DMS 273 treated with DMSO at 0.1 percent for 48 hours (cell line): ENCODE measurements around the gene PET100.

Source experiments
- DNase-seq: peaks from one replicate; lab custom pipeline; 2025; lab: John Stamatoyannopoulos, UW

PET100 gene

GRCh38 chr19:7612282-7613274, 17.0 kb upstream of the PET100 start:
- DNase-seq, result no peak

DNA sequence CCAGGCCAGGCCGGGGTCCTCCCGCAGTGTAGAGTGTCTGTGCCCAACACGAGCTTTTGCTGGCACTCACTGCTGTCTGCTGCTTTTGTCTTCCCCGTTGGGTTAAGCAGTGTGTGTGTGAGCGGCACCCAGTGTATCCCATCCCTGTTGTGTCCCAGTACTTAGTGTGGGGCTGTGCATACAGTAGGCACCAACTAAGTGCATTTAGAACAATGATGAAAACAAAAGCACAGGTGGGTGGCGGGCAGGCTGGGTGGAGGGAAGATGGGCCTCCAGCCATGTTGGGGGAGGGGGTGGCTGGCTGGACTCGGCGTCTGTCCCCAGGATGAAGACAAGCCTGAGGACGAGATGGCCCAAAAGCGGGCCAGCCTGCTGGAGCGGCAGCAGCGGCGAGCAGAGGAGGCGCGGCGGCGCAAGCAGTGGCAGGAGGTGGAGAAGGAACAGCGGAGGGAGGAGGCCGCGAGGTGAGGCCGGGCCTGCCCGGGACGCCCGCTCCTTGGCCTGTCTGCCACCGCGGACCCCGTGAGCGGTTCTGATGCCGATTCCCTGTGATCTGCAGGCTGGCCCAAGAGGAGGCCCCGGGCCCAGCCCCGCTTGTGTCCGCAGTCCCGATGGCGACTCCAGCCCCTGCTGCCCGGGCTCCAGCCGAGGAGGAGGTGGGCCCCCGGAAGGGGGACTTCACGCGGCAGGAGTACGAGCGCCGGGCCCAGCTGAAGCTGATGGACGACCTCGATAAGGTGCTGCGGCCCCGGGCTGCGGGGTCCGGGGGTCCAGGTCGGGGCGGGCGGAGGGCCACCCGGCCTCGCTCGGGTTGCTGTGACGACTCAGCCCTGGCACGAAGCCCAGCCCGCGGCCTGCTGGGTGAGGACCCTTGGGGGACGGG, 14.5 kb upstream of the PET100 start:
- DNase-seq, result no peak

DNA sequence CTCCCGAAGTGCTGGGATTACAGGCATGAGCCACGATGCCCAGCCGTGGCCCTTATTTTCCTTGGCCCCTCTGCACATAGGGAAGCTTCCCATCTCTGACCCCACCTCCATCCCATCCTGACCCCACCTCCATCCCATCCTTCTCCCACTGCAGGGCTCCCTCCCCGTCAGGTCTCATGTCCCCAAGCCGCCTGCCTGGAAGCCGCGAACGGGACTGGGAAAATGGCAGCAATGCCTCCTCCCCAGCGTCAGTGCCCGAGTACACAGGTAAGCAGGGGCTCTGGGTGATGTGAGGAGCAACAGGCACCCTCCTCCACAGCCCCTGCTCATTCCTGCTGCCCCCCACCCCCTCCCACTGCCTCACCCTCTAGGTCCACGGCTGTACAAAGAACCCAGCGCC, 12.4 kb upstream of the PET100 start:
- DNase-seq, result no peak

DNA sequence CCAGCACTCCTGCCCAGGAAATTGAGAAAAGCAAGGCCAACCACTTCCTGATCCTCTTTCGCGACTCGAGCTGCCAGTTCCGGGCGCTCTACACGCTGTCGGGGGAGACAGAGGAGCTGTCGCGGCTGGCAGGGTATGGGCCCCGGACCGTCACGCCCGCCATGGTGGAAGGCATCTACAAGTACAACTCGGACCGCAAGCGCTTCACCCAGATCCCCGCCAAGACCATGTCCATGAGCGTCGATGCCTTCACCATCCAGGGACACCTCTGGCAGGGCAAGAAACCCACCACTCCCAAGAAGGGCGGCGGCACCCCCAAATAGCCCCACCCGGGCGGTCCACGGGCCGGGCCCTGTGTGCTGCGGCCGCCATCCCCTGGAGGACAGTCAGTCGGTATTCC, 11.9 kb upstream of the PET100 start:
- DNase-seq, result no peak

DNA sequence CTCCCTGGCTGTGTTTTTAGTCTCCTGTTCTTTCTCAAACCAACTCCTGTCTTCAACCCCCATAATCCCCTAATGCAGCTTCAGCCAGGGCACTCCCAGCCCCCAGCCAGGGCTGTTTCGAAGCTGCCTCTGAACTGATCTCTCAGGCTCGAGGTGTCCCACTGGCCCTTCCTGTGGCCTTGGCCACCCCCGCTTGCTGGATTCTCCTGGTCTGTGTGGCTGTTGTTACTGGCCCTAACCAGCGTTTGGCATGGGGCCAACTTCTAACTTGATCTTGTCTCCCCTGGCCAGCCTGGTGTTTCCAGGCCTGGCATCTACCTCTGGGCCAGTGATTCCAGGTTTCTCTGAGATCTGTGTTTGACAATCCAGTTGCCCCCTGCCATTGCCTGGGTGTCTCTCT, 11.2 kb upstream of the PET100 start:
- no peak for DNase-seq

DNA sequence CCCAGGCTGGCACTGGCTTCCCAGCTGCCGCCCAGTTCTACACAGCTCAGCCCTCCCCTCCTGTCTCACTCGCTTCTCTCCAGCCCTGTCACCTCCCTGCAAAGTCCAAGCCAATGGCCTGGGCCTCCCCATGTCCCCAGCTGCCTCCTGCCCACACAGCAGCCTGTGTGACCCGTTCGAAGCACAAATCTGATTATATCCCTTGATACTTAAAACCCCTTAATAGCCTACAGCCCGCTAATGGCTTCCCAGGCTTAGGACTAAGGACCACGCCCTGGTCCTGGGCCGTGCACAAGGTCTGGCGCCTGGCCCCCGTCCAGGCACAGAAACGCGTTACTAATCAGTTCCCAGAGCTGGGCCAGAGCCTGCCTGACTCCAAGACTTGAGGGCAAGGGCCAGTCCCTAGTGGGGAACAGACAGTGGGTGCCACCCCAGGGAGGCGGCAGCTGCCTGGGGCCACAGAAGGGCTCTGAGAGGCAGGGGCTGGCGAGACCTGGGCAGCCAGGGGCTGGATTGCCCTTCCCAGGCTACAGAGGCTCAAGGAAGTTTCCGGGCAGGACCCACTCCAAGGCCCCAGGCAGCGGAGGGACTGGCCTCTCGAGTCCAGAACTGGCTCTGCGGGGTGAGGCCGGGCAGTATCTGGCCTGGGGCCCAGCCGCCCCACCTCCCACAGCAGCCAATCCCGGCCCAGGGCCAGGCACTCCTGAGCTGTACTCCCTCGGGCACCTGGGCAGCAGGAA, 10.7 kb upstream of the PET100 start:
- DNase-seq, result no peak

- no peak for DNase-seq
These were observed 9.7 kb upstream of the PET100 start for GRCh38 chr19:7619671-7620441.

DNA sequence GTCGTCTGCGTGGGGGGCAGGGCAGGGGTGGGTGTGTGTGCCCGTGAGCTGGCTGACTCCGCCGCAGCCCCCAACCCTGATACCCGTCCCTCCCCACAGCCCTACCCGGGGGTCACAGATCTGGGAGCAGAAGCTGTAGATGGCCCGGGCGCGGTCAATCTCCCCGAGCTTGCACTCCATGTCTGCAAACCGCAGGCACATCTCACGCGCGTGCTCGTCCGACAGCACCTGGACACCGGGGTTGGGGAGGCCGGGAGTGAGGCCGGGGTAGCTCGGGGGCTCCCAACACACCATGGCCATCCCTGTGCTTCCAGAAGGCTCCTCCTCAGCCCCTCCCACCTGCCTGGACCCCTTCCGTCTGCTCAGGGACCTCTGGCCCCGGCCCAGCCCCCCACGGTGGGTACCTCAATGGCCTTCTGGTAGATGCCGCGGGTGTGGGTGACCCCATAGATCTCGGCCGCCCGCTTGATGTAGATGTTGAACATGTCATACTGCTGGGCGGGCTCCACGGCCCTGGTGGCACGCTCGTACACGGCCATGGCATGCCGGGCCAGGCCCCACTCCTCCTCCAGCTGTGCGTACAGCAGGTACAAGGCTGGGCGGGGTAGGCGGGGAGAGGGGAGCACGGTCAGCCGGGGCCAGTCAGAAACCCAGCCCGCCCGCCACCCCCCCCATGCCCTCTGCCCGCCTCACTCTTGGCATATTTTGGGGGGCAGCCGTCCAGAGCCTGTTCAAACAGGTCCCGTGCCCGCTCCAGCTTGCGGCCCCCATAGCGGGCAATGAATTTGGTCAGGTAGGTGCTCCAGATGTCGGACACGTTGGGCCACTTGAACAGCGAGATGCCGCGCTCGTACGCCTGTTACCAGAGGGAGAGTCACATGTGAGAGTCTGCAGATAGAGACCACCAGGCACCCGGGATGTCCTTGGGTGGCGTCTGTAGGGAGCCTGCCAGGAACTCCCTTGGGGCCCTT, 8.9 kb upstream of the PET100 start:
- DNase-seq, result no peak

DNA sequence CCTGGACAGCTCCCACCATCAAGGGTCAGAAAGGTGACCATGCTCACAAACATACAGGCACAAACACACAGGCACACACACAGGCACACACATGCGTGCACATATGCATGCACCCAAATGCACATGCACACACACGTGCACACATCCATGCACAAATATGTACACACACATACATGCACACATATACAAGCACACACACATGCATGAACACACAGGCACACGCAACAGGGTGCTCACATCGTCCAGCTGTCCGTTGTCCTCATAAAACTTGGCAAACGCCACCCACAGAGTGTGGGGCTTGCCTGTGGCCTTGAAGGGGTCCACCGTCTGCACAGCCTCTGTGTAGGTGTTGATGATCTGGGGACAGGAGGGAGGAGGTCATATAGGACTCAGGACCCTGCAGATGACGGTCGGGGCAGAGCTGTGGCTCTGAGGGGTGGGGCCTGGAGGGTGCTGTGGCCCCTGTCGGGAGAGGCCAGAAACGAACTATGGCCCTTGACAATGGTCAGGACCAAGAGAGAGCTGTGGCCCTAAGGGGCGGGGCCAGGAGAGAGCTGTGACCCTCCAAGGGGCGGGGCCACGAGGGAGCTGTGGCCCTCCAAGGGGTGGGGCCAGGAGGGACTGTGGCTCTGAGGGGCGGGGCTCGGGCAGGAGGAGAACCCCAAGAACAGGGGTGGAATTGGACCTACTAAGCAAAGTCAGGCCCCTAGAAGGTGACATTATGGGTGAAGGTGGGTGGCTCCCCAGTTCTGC, 6.5 kb upstream of the PET100 start:
- no peak for DNase-seq

DNA sequence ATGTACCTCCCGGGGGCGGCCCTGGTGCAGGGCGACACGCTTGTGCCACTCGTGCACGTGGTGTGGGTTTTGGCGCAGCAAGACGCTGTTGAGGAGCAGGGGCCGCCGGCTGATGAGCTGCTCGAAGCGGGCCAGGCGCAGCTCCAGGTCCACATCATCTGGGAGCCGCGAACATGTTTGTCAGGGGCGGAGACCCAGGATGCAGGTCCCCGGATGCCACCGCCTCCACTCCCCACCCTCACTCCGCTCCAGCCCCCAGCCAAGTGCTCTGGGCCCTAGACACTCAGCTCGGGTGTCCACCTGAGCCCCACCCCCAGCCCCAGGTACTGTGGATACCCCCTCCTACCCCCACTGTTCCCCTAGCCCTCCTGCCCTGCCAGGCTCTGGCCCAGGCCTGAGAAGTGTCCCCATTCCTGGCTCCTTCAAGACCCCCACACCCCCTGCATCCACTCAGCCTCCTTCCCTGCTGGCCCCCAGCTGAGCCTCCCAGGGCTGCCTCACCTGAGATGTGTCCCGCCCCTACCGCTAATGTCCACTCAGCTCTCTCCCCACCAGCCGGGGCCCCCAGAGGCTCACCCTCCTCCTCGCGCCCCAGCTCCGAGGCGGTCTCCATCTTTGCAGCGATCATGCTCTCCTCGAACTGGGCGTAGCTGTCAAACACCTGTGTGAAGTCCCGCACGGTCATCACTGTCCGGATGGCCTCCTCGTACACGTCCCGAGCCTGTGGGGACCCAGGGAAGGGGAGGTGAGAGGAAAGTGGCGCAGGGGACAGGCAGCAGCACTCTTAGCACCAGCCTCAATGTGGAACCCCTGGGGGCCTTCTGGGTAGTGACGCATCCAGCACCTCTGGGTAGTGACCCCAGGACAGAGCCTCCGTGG, 5.6 kb upstream of the PET100 start:
- no peak for DNase-seq

GRCh38 chr19:7624810-7625209, 4.8 kb upstream of the PET100 start:
- no peak for DNase-seq

DNA sequence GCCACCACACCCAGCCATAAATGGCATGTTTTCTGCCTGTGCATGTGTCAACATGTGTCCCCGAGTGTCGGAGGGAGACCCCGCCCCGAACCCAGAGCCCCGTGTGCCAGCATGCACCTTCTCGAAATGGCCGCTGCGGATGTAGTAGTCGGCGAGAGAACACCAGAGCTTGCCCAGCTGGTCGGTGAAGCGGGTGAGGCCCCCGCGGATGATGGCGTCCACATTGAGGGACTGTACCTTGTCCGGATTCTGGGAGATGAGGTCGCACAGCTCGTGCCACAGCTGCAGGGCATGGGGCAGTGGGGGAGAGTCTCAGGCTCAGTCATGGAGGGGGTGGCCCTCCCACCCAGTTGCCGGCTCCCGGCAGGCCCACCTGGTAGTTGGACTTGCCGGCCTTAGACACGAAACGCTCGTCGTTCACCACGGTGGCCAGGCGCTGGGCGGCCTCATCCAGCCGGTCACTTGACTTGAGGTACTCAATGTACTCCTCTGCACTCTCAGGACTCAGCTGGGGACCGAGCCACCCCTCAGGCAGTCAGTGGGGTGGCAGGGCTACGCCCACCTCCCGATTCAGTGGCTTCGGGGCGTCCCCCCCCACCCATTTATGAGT, 3.7 kb upstream of the PET100 start:
- no peak for DNase-seq

DNA sequence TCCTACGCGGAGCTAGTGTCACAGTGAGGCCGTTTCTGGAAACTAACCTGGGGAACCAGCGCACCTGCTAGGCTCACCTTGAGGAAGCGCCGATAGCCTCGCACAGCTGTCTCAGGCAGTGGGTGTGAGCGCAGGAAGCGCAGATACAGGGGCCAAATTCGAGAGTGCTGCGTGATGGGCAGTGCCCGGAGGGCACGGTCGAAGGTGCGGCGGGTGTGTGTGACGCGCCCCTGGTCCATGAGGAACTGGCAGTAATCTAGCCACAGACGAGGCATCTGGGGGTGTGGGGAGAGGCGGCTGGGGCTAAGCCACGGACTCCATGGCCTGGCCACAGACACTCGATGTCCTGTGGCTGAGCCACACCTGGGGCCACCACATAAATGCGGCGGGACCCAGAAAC, 2.4 kb upstream of the PET100 start:
- no peak for DNase-seq

- no peak for DNase-seq
These were observed 843 bp upstream of the PET100 start for GRCh38 chr19:7628589-7629311.

DNA sequence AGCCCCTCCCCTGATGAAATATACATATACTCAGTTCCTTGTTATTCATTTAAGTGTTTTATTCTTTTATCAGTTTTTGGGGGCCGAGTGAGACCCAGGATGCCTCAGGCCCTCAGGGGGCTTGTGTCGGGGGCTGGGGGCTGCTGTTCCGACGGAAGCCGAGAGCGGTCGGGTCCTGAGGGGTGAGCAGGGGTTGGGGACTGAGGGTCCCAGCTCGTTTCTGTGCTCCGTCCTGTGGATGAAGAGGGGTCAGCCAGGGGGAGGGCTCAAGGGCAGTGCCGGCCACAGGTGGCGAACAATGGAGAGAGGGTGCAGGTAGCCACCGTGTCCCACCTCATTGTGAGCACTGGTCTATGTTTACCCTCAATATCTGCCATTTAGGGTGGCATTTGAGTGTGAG, 2.0 kb downstream of the PET100 start:
- no peak for DNase-seq

DNA sequence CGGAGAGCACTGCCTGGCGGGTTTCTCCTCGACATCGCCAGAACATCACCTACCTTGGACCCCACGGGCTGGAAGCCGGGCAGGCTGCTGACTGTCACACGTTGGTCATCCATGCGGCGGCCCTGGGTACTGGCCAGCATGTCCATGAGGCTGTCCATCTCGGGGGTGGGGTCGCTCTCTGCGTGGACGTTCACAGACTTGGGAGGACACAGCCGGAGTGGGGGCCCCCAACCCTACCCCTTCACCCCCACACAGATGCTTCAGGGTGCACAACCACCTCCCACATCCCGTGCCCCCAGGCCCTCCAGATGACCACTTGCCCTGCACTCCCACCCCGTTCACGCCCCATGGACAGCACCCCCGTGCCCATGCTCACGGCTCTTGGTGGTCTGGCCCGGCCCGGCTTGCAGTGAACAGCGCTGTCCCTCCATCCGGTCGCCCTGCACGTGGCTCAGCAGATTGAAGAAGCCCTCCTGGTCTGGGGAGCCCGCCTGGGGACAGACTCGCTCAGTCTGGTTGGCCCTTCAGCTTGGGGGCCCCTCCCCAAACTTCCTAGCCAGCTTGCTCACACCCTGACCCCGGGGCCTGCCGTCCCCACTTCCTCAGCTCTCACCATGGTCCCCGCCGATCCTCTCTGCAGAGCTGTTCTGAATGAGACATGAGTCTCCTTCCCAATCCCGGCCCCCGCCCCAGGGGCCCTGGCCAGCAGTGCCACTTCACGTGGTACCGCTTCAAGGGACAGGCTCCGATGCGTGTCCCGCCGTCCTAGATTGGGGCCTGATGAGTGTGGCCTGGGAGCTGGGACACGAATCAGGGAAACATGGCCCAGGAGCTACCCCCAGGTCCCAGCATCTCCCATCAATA, 3.0 kb downstream of the PET100 start:
- no peak for DNase-seq
